HG03460 (cell line): Measurements from ENCODE around the gene DEFB123.
"Not testable (repeated sequence)": the region's sequence is repeated elsewhere in the genome, so short reads cannot be mapped to it uniquely, and the experiment has no call there.

Source experiments
- ATAC-seq: cut with Tn5 transposase; IDR thresholded peaks from one replicate; pipeline ENCODE4 v1.9.1; 2021; ENCODE audit not compliant: unreplicated experiment

DEFB123 gene

DNA sequence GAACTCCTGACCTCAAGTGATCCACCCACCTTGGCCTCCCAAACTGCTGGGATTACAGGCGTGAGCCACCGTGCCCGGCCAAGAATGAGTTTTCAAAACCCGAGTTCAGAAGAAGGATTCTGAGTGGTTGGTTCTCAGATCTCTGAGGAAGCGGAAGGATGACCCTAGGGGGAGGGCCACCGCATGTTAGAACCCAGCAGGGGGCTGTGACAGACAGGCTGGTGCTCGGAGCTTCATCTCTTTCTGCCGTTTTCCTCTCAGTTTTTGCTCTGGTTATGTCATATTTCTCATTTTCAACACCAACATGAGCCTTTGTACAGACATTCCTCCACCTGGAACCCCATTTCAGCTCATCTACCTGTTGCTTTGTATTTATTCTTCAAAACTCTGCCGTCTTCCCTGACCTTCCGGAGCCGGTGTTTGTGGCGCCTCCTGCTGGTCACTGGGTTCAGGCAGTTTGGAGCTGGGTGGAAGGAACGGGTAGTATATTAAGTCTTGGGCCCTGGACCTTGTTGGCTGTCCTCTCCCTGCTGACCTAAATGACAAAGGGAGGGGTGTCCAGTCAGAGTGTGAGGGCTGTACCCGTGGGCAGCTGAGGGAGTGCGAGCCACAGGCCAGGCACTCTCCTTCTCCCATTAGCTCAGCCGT, at the start of gene DEFB123:
TSS of gene DEFB123 (plus strand) at position 621 of the 648 bp plus-strand sequence. CDS start 67 bp downstream, outside the sequence.
- ATAC-seq = no peak

- ATAC-seq = no peak
These were observed 47.6 kb upstream of the DEFB123 start for GRCh38 chr20:31392836-31393235.

DNA sequence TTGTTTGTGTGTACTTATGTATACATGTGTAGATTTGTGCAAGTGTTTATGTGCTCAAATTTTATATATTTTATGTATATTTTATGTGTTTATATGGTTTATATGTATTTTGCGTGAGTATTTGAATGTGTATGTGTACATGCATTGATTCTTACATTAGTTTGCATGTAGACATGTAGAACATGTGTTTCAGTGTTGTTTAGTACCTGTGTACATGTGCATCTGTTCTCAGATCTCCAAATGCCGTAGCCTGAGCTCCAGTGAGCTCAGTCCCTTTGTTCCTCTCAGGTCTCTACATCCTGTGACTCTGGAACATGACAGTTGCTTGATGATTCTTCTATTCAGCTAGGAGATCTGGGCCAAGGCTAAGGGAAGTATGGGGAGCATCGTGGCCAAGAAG, 45.5 kb upstream of the DEFB123 start:
- no peak for ATAC-seq

- ATAC-seq = no peak
These were observed 36.5 kb upstream of the DEFB123 start for GRCh38 chr20:31403886-31404285.

DNA sequence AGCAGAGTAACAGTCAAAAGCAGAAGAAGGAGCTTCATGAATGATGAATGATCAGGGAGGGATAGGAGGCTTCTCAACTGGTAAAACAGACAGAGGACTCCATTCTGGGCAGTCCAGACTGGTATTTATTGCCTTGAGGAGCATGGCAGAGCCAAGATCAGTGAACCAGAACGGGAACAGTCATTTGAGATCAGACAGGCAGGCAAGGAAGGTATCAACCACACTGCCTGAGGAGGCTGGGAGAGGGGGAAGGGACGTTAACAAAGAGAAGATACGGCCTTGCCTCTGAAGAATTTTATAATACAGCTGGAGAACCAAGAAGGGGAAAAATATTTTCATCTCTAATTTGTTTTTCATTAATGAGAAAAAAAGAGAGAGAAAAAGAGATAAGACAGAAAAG, 34.3 kb upstream of the DEFB123 start, which contains the start of gene DEFB121:
TSS of gene DEFB121 (minus strand) at position 101 of the 400 bp plus-strand sequence. CDS start at position 38, 63 bp downstream.
- no peak for ATAC-seq

DNA sequence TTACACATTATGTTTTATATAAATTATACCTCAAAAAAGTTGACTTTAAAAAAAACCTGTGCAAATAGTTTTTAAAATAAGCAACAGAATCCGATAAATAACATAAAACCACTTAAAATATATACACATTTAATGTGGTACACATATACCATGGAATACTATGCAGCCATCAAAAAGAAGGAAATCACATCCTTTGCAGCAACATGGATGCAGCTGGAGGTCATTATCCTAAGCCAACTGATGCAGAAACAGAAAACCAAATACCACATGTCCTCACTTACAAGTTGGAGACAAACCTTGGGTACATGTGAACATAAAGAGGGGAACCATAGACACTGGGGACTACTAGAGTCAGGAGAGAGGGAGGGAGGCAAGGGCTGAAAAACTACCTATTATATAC, 30.4 kb upstream of the DEFB123 start:
- ATAC-seq = no peak

DNA sequence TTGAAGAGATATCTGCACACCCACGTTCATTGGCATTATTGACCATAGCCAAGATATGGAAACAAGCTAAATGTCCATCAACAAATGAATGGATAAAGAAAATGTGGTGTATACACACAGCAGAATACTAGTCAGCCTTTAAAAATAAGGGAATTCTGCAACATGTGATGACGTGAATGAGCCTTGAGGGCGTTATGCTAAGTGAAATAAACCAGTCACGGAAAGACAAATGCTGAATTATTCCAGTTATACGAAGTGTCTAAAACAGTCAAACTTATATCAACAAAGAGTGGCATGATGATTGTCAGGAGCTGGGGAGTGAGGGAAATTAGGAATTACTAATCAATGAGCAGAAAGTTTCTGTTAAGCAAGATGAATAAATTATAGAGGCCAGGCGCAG, 26.1 kb upstream of the DEFB123 start:
- ATAC-seq = no peak

DNA sequence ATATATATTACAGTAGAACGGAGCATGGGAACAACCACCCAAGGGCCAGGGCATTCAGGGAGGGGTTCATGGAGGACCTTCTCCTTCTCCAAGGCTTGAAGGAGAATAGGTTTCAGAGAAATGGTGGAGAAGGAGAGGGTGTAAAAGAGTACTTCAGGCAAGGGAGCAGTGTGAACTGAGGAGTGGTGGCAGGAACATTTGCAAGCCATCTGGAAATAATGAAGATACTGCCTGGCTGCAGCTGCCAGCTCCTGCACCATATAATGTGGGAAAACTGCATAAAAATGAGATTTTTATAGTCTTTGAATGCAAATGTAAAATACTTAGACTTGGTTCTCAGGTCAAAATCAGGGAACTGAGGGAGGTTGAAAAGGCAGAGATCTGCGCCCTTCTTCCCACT, 24.8 kb upstream of the DEFB123 start:
- ATAC-seq = no peak

- ATAC-seq = no peak
These were observed 22.1 kb upstream of the DEFB123 start for GRCh38 chr20:31418307-31418706.

- ATAC-seq = no peak
These were observed 14.6 kb upstream of the DEFB123 start for GRCh38 chr20:31425797-31426196.

- ATAC-seq = not testable (repeated sequence)
These were observed 13.4 kb upstream of the DEFB123 start for GRCh38 chr20:31426891-31427551.

DNA sequence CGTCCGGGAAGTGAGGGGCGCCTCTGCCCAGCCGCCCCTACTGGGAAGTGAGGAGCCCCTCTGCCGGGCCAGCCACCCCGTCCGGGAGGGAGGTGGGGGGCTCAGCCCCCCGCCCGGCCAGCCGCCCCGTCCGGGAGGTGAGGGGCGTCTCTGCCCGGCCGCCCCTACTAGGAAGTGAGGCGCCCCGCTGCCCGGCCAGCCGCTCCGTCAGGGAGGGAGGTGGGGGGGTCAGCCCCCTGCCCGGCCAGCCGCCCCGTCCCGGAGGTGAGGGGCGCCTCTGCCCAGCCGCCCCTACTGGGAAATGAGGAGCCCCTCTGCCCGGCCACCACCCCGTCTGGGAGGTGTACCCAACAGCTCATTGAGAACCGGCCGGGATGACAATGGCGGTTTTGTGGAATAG, 12.9 kb upstream of the DEFB123 start:
- ATAC-seq = not testable (repeated sequence)

DNA sequence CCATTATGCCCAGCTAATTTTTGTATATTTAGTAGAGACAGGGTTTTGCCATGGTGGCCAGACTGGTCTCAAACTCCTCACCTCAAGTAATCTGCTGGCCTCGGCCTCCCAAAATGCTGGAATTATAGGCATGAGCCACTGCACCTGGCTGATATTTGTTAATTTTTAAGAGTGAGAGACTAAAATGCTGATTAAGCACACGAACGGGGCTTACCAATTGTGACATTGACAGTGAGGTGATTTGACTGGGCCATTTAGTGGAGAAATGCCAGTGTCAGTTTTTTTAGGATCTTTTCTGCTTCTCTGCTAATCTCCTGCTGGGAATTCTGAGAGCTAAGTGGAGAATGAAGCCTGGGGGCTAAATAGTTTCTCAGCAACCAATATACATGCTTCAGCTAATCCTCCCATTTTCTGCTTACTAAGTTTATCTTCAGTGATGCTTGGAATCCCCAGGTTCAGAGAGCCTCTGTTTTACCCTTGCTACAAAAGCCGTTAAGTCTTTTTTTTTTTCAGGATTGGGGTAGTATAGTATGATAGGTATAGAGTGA, 9.8 kb upstream of the DEFB123 start:
- ATAC-seq = no peak

DNA sequence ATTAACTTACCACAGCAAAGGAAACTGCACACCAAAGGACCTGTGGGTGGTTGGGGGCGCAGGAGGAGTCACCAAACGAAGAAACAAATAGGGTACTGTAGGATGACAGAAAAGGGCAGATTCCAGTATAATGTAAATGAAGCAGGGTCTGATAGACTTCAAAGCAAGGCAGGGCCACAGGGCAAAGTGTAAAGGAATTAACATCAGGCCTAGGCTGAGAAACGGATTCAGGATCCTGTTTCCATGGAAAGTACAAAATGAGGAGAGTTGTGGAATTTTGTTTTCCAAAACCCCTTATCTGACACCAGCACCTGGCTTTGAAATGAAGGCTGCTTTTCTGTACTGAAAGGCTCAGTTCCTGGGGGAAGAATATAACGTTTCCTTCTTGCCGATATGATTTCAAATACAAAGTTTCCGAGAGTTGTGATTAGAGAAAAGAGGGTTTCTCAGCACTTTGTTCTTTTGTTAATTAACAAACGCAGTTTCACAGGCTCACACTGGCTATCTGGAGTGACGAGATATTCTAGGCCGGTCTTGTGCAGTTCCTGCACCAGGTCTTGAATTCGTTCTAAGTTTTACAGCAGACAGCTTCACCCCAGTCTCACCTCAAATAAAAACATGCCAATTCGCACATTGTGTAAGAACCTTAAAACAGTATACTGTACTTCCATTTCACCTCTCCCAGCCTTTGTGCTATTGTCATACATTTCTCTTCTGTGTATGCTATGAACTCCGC, 5.8 kb downstream of the DEFB123 start:
- no peak for ATAC-seq

- ATAC-seq = no peak
These were observed 9.3 kb downstream of the DEFB123 start for GRCh38 chr20:31449511-31450414.

GRCh38 chr20:31452575-31452974, 12.1 kb downstream of the DEFB123 start:
- no peak for ATAC-seq

DNA sequence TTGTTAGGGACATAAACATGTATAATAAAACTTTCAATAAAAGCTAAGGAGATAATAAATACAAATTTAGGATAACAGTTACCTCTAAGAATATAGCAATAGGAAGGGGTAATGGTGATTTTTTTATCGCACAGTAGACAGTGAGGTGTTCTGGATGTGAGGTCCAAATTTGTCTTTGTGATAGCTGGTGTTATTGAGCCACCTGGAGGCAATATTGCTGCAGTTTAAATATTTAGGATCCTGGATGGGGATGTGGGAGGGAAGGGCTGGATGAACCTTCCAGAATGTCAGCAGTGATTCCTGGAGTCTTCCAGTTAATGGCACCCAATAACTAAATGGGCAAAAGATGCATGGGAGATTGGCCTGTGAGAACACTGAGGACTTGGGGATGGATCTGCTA, 13.9 kb downstream of the DEFB123 start:
- no peak for ATAC-seq

DNA sequence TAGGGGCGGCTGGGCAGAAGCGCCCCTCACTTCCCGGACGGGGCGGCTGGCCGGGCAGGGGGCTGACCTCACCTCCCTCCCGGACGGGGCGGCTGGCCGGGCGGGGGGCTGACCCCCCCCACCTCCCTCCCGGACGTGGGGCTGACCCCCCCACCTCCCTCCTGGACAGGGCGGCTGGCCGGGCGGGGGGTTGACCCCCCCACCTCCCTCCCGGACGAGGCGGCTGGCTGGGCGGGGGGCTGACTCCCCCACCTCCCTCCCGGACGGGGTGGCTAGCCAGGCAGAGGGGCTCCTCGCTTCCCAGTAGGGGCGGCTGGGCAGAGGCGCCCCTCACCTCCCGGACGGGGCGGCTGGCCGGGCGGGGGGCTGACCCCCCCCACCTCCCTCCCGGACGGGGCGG, 30.5 kb downstream of the DEFB123 start:
- ATAC-seq = not testable (repeated sequence)

- no peak for ATAC-seq
These were observed 32.2 kb downstream of the DEFB123 start for GRCh38 chr20:31472395-31473330.
